H1 (cell line): ENCODE measurements around the gene CSTF2.

Experiments used
- ATF2 ChIP-seq: IDR thresholded peaks from 2 replicates; pipeline ENCODE4 v1.6.1; 2012; ENCODE audit warnings: low read length, inconsistent platforms
- CHD2 ChIP-seq: IDR thresholded peaks from 2 replicates; pipeline ENCODE4 v1.6.1; 2012; ENCODE audit warnings: low read length, improper control_type of control experiment
- CTCF ChIP-seq, 3 experiments: IDR thresholded peaks; 1 replicate in 2 of 3; 2 replicates in 1 of 3; pipeline versions ENCODE4 v1.5.1 to v1.6.1; 2011; ENCODE audit warnings: low read length in 3 of 3, mild to moderate bottlenecking in 3 of 3, inconsistent platforms in 2 of 3, low read depth in 1 of 3, moderate library complexity in 1 of 3; ENCODE audit not compliant: insufficient read depth in 1 of 3; ENCODE audit errors: control extremely low read depth in 1 of 3
- EZH2 ChIP-seq: fragments of 200-600 bp; sonication (generic); IDR thresholded peaks from 2 replicates; pipeline ENCODE4 v1.7.1; 2012; ENCODE audit warnings: low read depth, mild to moderate bottlenecking, moderate library complexity, low read length, inconsistent platforms; ENCODE audit not compliant: severe bottlenecking
- FOSL1 ChIP-seq: IDR thresholded peaks from 2 replicates; pipeline ENCODE4 v1.6.1; 2011; ENCODE audit warnings: mild to moderate bottlenecking, low read depth, low read length, moderate library complexity; ENCODE audit not compliant: insufficient read depth
- GABPA ChIP-seq: IDR thresholded peaks from 2 replicates; pipeline ENCODE4 v1.6.1; 2011; ENCODE audit warnings: mild to moderate bottlenecking, low read length, moderate library complexity, borderline replicate concordance; ENCODE audit not compliant: insufficient read depth
- RFX5 ChIP-seq: IDR thresholded peaks from 2 replicates; pipeline ENCODE4 v1.6.1; 2011; ENCODE audit warnings: low read depth, low read length, improper control_type of control experiment, borderline replicate concordance
- RXRA ChIP-seq: IDR thresholded peaks from 2 replicates; pipeline ENCODE4 v1.6.1; 2011; ENCODE audit warnings: low read depth, mild to moderate bottlenecking, low read length, moderate library complexity; ENCODE audit not compliant: insufficient read depth

GRCh38 chrX:100829730-100830129 lies 9.5 kb downstream of the CSTF2 start:
- TF ChIP-seq CTCF (IDR thresholded peaks at IDR 0.05; ENCODE audit: control extremely low read depth in 1 of 3, insufficient read depth in 1 of 3, low read depth in 1 of 3, low read length in 3 of 3) = no peak
- TF ChIP-seq ATF2 = no peak
- TF ChIP-seq RXRA = no peak
- TF ChIP-seq CHD2 = no peak
- TF ChIP-seq EZH2 = no peak
- no peak for TF ChIP-seq RFX5
- TF ChIP-seq GABPA = no peak
- no peak for TF ChIP-seq FOSL1
